Ecto neural progenitor cell (in vitro differentiated cells): ENCODE measurements around the gene TBL1Y.
"Not testable (repeated sequence)": the region's sequence is repeated elsewhere in the genome, so short reads cannot be mapped to it uniquely, and the experiment has no call there.

Experiments
- DNase-seq: peaks from one replicate; pipeline ENCODE4 v3.0.0-alpha.2; 2018; ENCODE audit warnings: low spot score

TBL1Y gene

GRCh38 chrY:6974971-6975370 is 64.5 kb downstream of the TBL1Y start:
- no peak for DNase-seq

DNA sequence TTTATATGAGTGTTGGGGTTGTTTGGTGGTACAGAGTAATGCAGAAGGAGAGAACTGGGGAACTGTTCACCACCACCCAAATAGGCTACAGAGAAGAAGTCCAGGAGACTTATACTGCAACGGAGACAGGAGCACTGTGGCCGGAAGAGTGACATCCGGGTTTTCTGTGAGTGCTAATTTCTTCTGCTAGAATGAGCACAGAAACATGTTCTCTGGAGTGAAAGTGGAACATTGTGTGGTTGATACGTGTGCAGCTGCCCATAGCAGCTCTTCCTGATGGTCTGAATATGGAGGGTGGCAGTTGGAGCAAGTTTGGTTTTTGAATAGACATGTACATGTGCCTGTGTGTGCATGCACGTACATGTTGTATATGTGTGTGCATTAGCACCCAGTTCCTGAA is 67.3 kb downstream of the TBL1Y start:
- DNase-seq, result no peak

DNA sequence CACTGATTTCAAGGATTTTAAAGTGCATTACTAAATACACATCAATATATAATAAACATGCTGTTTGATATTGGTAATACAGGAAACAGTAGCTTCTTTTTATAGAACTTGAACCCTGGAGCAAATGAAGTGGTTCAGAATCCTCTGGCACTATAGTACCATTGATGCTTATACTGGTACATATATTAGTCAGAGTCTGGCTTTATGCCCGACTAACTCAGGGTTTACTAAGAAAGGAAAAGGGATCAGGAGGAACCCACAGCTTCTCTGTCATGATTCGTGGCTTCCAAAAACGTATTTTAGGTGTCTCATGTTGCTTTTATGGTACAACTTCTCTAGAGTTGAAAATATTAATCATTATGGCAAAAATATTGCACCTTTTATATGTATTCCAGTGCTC is 72.7 kb downstream of the TBL1Y start:
- DNase-seq, result no peak

- DNase-seq, result no peak
Observed at GRCh38 chrY:6987811-6988210, 77.3 kb downstream of the TBL1Y start.

DNA sequence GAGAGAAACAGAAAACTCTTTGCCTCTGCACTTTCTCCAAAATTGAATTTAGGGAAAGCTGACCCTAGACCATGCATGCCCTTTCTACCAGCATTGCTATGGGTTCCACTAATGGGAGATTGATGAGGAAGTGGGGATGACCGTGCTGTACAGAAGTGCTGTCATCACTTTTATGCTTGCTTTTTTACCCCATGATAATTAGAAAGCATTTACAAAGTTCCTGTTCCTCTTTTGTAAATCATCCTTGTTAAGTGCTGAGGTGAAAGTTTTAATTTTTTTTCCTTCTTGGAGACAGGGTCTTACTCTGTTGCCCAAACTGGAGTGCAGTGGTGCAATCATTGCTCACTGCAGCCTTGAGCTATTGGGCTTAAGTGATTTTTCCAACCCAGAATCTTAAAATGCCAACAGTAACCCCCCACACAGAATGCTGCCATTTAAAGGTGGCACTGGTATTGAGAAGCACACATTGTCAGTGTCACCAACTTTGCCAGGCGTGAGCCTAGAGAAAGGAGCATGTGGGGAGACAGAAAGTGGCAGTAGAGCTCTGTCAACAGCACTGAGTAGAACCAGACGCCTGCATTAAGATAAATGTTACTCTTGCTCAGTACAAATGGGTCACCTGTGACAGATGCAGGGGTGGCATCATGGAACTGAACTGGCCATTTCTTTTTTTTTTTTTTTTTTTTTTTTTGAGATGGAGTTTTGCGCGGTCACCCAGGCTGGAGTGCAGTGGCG is 79.6 kb downstream of the TBL1Y start:
- DNase-seq, result no peak

DNA sequence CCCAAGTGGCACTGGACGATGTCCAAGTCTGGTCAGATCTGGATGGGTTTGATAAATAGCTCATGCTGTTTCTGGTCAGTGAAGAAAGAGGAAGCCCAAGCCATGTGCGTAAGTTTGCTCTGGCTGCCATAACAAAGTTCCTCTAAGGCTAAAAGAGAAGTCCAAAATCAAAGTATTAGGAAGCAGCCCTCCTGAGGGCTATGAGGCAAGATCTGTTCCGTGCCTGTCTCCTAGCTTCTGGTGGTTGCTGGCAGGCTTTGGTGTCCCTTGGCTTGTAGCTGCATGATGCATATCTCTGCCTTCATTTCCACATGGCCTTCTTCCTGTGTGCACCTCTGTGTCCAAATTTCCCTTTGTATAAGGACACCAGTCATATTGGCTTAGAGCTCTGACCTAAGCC is 81.5 kb downstream of the TBL1Y start:
- no peak for DNase-seq

GRCh38 chrY:6995987-6996386 is 85.5 kb downstream of the TBL1Y start:
- no peak for DNase-seq

DNA sequence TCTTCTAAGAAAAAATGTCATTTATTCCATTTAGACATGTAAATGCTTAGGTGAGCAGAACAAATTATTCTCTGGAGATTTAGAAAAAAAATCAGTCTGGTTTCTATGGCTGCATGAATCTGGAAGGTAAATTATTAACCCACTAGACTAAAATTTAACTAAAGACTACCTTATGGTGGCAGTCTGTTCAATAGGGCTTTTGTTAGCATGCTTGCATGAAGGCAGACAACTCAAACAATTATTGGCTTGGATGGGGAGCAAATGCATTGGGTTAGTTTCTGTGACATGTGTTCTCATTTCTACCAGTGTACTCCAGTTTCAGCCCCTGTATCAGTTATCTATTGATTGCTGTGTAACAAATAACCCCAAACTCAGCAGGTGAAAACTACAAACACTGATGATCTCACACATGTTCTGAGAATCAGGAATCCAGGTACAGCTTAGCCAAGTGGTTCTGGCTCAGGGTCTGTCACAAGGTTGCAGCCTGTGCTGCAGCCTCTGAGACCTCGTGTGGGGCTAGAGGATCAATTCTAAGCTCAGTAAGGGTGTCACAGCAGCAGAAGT is 87.1 kb downstream of the TBL1Y start:
- DNase-seq, result no peak

- DNase-seq, result no peak
Observed at GRCh38 chrY:6999905-7000304, 89.4 kb downstream of the TBL1Y start.

GRCh38 chrY:7002581-7002980 is 92.1 kb downstream of the TBL1Y start:
- no peak for DNase-seq

- DNase-seq, result no peak
Observed at GRCh38 chrY:7007911-7008310, 97.4 kb downstream of the TBL1Y start.

- DNase-seq, result no peak
Observed at GRCh38 chrY:7008578-7009355, 98.3 kb downstream of the TBL1Y start.

GRCh38 chrY:7013051-7013450 is 102.6 kb downstream of the TBL1Y start:
- no peak for DNase-seq

DNA sequence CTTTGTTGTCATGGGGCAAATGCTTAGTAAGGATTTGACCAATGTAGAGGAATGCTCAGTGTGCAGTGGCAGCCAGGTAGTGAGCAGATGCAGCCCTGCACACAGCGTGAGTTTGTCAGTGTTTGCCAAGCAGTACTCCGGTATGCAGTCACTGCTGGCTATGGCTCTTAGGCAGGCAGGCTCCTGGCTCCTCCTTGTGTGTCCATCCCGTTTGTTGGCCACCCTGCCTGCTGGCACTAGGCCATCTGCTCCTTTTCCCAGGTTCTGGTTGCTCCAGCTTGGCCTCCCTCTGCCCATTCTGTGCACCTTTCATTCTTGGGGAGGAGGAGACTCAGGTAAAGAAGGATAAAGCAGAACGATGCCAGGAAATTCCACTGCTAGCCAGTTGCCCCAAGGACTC is 106.0 kb downstream of the TBL1Y start:
- DNase-seq, result no peak

DNA sequence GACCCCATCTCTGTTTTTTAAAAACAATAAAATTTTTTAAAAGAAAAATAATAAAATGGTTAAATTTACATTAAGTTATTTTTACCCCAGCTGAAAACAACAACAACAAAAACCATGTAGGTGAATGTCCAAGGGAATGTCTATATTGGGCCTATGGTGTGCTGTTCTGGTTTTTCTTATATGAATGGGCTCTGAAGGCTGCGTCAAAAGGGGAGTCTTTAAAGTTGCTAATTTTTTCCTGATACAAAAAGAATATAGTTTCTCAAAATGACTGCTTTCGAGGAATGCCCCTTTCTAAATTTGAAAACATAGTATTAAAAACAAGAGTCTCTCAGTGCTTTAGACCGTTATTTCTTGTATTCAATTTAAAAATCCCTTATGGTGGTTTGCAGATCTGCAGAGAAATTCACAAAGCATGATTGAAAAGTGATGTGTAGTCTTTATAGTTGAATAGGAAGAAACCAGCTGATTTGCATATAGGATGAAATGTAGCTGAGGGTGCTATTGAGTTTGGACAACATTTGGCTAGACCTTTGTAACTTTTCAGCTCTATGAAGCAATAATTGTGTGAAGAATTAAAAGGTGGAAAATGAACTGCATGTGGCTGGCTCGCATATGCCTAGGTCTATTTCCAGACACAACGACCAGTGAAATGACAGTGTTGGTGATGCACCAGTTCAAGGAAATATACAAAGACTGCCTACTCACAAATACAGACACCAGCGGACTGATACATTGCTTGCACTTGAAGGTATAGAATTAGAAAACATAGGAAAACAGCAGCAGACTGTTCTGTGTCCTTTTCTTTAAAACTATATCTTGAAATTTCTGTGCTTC is 107.0 kb downstream of the TBL1Y start:
- no peak for DNase-seq

DNA sequence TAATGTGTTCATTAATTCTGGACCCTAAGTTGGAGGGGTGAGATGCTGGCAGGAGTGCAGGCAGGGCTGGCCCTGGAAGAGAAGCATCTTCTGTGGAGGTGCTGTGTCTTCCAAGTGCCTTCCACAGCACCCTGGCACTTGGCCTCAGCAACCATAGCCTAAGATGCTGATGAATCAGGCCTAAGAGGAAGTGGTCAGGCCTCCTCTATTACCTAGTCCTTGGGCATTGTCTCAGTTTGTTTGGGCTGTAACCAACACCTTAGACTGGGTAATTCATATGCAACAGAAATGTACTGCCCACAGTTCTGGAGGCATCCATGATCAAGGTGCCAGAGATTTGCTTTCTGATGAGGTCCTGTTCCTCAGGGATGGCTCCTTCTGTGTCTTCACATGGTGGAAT is 128.5 kb downstream of the TBL1Y start:
- no peak for DNase-seq

GRCh38 chrY:7040662-7041061 is 130.2 kb downstream of the TBL1Y start:
- no peak for DNase-seq

GRCh38 chrY:7041983-7042382 is 131.5 kb downstream of the TBL1Y start:
- no peak for DNase-seq

- not testable (repeated sequence) for DNase-seq
Observed at GRCh38 chrY:7052461-7052860, 142.0 kb downstream of the TBL1Y start.

- no peak for DNase-seq
Observed at GRCh38 chrY:7056886-7057285, 146.4 kb downstream of the TBL1Y start.

DNA sequence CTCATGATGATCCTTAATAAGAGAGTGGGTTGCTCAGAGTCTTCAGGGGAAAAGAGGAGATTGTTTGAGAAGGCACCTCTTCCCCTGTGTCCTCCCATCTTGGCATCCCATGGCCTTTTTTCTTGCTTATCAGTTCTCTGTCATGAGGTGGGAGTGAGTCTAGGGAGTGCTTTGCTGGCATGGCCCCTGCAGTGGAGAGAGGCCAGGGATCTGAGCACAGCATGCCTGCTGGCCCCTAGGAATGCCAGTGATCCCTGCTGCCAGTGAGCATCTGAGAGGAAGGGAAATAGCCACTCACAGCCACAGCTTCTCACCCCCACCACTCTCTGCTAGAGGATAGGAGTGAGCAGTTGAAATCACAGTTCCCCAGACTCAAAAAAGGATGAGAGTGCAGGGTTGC is 168.2 kb downstream of the TBL1Y start:
- DNase-seq, result no peak

DNA sequence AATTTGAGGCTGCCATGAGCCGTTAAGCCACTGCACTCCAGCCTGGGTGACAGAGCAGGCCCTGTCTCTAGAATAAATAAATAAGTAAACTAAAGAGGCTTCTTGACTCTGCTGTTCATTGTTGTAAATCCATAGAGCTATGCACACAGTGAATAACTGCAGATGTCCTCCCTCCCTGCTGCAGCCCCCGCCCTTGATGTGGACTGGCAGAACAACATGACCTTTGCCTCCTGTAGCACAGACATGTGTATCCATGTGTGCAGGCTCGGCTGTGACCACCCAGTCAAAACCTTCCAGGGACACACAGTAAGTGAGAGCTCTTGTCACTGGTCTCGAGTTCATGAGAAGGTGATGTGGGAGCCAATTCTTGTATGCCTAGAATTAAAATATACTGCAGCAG is 170.1 kb downstream of the TBL1Y start:
- not testable (repeated sequence) for DNase-seq
